ENCODE data around the gene SDC4. TPM values are rescaled to one million over a fixed set of nuclear protein-coding genes. Genes with fewer than 3 reads are reported as not detected.

Gene SDC4
- total and polyA plus RNA-seq, 10 of the 15 experiments (the other 5 are each of a cell fraction or from before 2014, with no cell fraction given) = 0.52 to 11.3 (median 1.4) TPM

DNA sequence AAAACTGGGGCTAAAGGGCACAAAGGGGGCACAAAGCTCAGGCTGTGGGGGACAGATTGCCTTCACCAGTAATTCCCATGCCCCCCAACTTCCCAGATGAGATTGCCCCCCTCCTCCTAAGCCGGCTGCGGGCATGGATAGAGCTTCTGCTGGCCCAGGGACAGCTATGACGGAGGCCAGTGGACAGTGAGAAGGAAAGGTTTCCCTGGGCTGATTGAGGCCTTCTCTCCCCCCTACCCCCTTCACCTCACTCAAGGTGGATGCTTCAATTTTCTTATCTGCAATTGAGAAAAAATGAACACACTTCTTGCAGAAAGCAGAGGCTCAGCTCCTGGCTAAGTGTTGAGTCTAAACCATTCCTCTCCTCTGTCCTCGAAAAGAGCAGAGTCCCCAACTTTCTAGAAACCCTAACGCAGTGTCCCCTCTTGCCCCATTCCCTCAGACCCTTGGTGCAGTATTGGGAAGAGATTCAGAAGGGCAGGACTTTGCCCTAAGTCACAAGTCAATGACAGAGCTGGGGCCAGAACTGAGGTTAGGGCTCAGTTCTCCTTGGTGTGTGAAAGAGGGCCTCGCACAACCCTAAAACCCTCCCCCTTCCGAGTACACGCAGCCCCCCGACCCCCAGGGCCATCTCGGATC lies 808 bp downstream of the SDC4 start:
- Histone ChIP-seq H3K4me2 (ENCODE audit: control insufficient read depth, insufficient read depth) (peak overlapping the region; percentile 81; the same call in 1 of the 2 replicates), H3K4me1 (ENCODE audit: control insufficient read depth, insufficient read depth, low read length) (peaks cover 6% of the 10 kb centered on the region), H3K9me3 (replicated peaks; ENCODE audit: control insufficient read depth, insufficient read depth, low read length) (no peaks in the 10 kb centered on the region), H2AFZ (ENCODE audit: control insufficient read depth, low read depth, low read length) (no peak overlapping the region), H3K27me3 (replicated peaks in 1 of 2; ENCODE audit: control insufficient read depth in 2 of 2, insufficient read depth in 2 of 2, low read length in 1 of 2) (0 out of 4 replicates have a peak, but pooled peaks cover 0 to 6% of the 10 kb centered on the region in 2 experiments), H3K4me3 (peak overlapping the region; percentile 49; the same call in 1 of the 2 replicates), H3K27ac (ENCODE audit: control insufficient read depth, insufficient read depth) (no peak overlapping the region), H4K20me1 (ENCODE audit: control insufficient read depth, insufficient read depth) (peaks cover 2% of the 10 kb centered on the region; the same call in 1 of the 2 replicates), H3K79me2 (ENCODE audit: control insufficient read depth, insufficient read depth, low read length) (no peaks in the 10 kb centered on the region), H3K9ac (ENCODE audit: control insufficient read depth, insufficient read depth, low read length) (no peak overlapping the region), H3K36me3 (ENCODE audit: control insufficient read depth in 2 of 2, insufficient read depth in 2 of 2, low read length in 1 of 2) (no peaks in the 10 kb centered on the region)
- no peak for DNase-seq (ENCODE audit: low read depth, low spot score)
- RAD21 ChIA-PET (ENCODE audit: unreplicated experiment) = interaction anchor here (0.7 to 1.7 kb wide), 4 partner anchors 12 to 22 kb away, joined by 3 to 5 read pairs (median 4); partner anchors contain the start of gene SYS1
- SMC1A ChIA-PET (ENCODE audit: uncharacterized antibody, unreplicated experiment) = interaction anchor here (0.8 to 1.8 kb wide), 7 partner anchors 8 to 88 kb away, joined by 3 to 9 read pairs (median 4); partner anchors contain the start of gene SYS1
- no peak for FAIRE-seq
- peak; percentile 53 for ATAC-seq
- CTCF ChIA-PET = interaction anchor here (0.6 to 3.8 kb wide), 10 partner anchors 12 to 622 kb away, joined by 3 to 13 read pairs (median 3); no protein-coding TSS in a partner anchor
- BruUV-seq (replicated peaks) = TSS peak; percentile 72
- in situ Hi-C loops (cut with MboI) (no loop called here), intact Hi-C loops (cut with micrococcal nuclease; ENCODE audit: unreplicated experiment) (no loop called here)
- POLR2A ChIA-PET = interaction anchor here (1.3 to 1.7 kb wide), 3 partner anchors 11 to 21 kb away, joined by 4 to 8 read pairs (median 7); no protein-coding TSS in a partner anchor
- TF ChIP-seq IRF4 (IDR thresholded peaks at IDR 0.05; ENCODE audit: low read depth, low read length) (no peak), BHLHE40 (IDR thresholded peaks at IDR 0.05; ENCODE audit: borderline replicate concordance in 1 of 2, low read depth in 2 of 2, low read length in 1 of 2) (no peak), JUNB (IDR thresholded peaks at IDR 0.05) (no peak), ZNF384 (IDR thresholded peaks at IDR 0.05; ENCODE audit: borderline replicate concordance, low read depth, low read length) (no peak), CHD2 (IDR thresholded peaks at IDR 0.05; ENCODE audit: borderline replicate concordance, low read depth, low read length) (no peak), POLR2AphosphoS5 (IDR thresholded peaks at IDR 0.05; ENCODE audit: low read length) (no peak), ZNF274 (IDR thresholded peaks at IDR 0.05; ENCODE audit: insufficient read depth, insufficient read length) (no peak), NFYB (IDR thresholded peaks at IDR 0.05; ENCODE audit: insufficient read depth, low read depth, low read length) (no peak)
- TF ChIP-seq, protein P1, sequence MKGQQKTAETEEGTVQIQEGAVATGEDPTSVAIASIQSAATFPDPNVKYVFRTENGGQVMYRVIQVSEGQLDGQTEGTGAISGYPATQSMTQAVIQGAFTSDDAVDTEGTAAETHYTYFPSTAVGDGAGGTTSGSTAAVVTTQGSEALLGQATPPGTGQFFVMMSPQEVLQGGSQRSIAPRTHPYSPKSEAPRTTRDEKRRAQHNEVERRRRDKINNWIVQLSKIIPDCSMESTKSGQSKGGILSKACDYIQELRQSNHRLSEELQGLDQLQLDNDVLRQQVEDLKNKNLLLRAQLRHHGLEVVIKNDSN (IDR thresholded peaks at IDR 0.05; ENCODE audit: borderline replicate concordance, extremely low read length, insufficient read depth, low read depth, low read length) = no peak
- TF ChIP-seq, protein P2, sequence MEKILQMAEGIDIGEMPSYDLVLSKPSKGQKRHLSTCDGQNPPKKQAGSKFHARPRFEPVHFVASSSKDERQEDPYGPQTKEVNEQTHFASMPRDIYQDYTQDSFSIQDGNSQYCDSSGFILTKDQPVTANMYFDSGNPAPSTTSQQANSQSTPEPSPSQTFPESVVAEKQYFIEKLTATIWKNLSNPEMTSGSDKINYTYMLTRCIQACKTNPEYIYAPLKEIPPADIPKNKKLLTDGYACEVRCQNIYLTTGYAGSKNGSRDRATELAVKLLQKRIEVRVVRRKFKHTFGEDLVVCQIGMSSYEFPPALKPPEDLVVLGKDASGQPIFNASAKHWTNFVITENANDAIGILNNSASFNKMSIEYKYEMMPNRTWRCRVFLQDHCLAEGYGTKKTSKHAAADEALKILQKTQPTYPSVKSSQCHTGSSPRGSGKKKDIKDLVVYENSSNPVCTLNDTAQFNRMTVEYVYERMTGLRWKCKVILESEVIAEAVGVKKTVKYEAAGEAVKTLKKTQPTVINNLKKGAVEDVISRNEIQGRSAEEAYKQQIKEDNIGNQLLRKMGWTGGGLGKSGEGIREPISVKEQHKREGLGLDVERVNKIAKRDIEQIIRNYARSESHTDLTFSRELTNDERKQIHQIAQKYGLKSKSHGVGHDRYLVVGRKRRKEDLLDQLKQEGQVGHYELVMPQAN (conservative IDR thresholded peaks at IDR 0.05) = no peak
- TF ChIP-seq, protein P3, sequence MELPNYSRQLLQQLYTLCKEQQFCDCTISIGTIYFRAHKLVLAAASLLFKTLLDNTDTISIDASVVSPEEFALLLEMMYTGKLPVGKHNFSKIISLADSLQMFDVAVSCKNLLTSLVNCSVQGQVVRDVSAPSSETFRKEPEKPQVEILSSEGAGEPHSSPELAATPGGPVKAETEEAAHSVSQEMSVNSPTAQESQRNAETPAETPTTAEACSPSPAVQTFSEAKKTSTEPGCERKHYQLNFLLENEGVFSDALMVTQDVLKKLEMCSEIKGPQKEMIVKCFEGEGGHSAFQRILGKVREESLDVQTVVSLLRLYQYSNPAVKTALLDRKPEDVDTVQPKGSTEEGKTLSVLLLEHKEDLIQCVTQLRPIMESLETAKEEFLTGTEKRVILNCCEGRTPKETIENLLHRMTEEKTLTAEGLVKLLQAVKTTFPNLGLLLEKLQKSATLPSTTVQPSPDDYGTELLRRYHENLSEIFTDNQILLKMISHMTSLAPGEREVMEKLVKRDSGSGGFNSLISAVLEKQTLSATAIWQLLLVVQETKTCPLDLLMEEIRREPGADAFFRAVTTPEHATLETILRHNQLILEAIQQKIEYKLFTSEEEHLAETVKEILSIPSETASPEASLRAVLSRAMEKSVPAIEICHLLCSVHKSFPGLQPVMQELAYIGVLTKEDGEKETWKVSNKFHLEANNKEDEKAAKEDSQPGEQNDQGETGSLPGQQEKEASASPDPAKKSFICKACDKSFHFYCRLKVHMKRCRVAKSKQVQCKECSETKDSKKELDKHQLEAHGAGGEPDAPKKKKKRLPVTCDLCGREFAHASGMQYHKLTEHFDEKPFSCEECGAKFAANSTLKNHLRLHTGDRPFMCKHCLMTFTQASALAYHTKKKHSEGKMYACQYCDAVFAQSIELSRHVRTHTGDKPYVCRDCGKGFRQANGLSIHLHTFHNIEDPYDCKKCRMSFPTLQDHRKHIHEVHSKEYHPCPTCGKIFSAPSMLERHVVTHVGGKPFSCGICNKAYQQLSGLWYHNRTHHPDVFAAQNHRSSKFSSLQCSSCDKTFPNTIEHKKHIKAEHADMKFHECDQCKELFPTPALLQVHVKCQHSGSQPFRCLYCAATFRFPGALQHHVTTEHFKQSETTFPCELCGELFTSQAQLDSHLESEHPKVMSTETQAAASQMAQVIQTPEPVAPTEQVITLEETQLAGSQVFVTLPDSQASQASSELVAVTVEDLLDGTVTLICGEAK (IDR thresholded peaks at IDR 0.05; ENCODE audit: borderline replicate concordance) = no peak
- WGBS (ENCODE audit: insufficient coverage, insufficient replicate concordance, low lambda C conversion rate, missing lambda C conversion rate) = 45% methylated on average over 9 of the region's 10 CpGs

Data from GM12878 (cell line).